Neural progenitor cell (in vitro differentiated cells): ENCODE measurements around the gene MYO1B. TPM values are rescaled to one million over a fixed set of nuclear protein-coding genes. Genes with fewer than 3 reads are reported as not detected.

Experiments
- DNase-seq: peaks from one replicate; pipeline ENCODE4 v3.0.0-alpha.2; 2016; ENCODE audit warnings: low spot score
- H2AFZ ChIP-seq: fragments of 200-600 bp; sonication (generic); replicated peaks from 2 replicates; pipeline ENCODE4 v1.6.1; 2016; ENCODE audit warnings: antibody characterized with exemption
- H3F3A ChIP-seq: fragments of 200-600 bp; sonication (generic); 2 replicates; pipeline ENCODE4 v1.6.1; 2016; ENCODE audit warnings: antibody characterized with exemption, low read depth
- H3K27ac ChIP-seq: fragments of 200-600 bp; sonication (generic); 2 replicates; pipeline ENCODE4 v1.5.1; 2016; ENCODE audit warnings: mild to moderate bottlenecking
- H3K27me3 ChIP-seq: fragments of 200-600 bp; sonication (generic); 2 replicates; pipeline ENCODE4 v1.6.1; 2016; ENCODE audit warnings: mild to moderate bottlenecking, moderate library complexity
- H3K36me3 ChIP-seq: fragments of 200-600 bp; sonication (generic); 2 replicates; pipeline ENCODE4 v1.5.1; 2016
- H3K4me1 ChIP-seq: fragments of 200-600 bp; sonication (generic); 2 replicates; pipeline ENCODE4 v1.6.1; 2016; ENCODE audit warnings: mixed run types
- H3K4me2 ChIP-seq: fragments of 200-600 bp; sonication (generic); 2 replicates; pipeline ENCODE4 v1.6.1; 2016
- H3K4me3 ChIP-seq: fragments of 200-600 bp; sonication (generic); 2 replicates; pipeline ENCODE4 v1.5.1; 2016
- H3K79me2 ChIP-seq: fragments of 200-600 bp; sonication (generic); 2 replicates; pipeline ENCODE4 v1.6.1; 2016; ENCODE audit warnings: low read depth
- H3K9ac ChIP-seq: fragments of 200-600 bp; sonication (generic); 2 replicates; pipeline ENCODE4 v1.6.1; 2016
- H3K9me3 ChIP-seq: fragments of 200-600 bp; sonication (generic); 2 replicates; pipeline ENCODE4 v1.5.1; 2016; ENCODE audit warnings: low read depth
- H4K20me1 ChIP-seq: fragments of 200-600 bp; sonication (generic); 2 replicates; pipeline ENCODE4 v1.6.1; 2016; ENCODE audit warnings: low read depth
- H3K27ac Mint-ChIP-seq: 3 replicates; pipeline ENCODE4 v1.8.0; 2021; ENCODE audit warnings: mixed read lengths
- H3K27me3 Mint-ChIP-seq: 2 replicates; pipeline ENCODE4 v1.8.0; 2022; ENCODE audit warnings: low read depth, mild to moderate bottlenecking, inconsistent platforms, moderate library complexity, mixed read lengths; ENCODE audit not compliant: insufficient read depth
- H3K36me3 Mint-ChIP-seq: 3 replicates; pipeline ENCODE4 v1.8.0; 2021; ENCODE audit warnings: mixed read lengths
- H3K4me1 Mint-ChIP-seq: 3 replicates; pipeline ENCODE4 v1.8.0; 2021; ENCODE audit warnings: mixed read lengths
- H3K4me3 Mint-ChIP-seq: 3 replicates; pipeline ENCODE4 v1.8.0; 2021; ENCODE audit warnings: mild to moderate bottlenecking, moderate library complexity, mixed read lengths
- H3K9me3 Mint-ChIP-seq: 3 replicates; pipeline ENCODE4 v1.8.0; 2020; ENCODE audit warnings: mixed read lengths
- CTCF ChIP-seq: fragments of 200-600 bp; sonication (generic); IDR thresholded peaks from 2 replicates; pipeline ENCODE4 v1.5.1; 2017; ENCODE audit warnings: antibody characterized with exemption, mild to moderate bottlenecking
- EZH2 ChIP-seq: fragments of 200-600 bp; sonication (generic); IDR thresholded peaks from 2 replicates; pipeline ENCODE4 v1.6.1; 2017; ENCODE audit warnings: antibody characterized with exemption, mild to moderate bottlenecking, moderate library complexity
- EZH2phosphoT487 ChIP-seq: fragments of 200-600 bp; sonication (generic); IDR thresholded peaks from 2 replicates; pipeline ENCODE4 v1.6.1; 2017; ENCODE audit warnings: antibody characterized with exemption
- total RNA-seq: library from RNA; depleted of rRNA; stranded (reverse); fragments of >200 nt; gene quantifications from 2 replicates; pipeline ENCODE4 v1.2.3, GENCODE V29; 2015; ENCODE audit warnings: low replicate concordance

MYO1B gene
- total RNA-seq, 1 donor from 2014 or later, result 88.0 TPM

DNA sequence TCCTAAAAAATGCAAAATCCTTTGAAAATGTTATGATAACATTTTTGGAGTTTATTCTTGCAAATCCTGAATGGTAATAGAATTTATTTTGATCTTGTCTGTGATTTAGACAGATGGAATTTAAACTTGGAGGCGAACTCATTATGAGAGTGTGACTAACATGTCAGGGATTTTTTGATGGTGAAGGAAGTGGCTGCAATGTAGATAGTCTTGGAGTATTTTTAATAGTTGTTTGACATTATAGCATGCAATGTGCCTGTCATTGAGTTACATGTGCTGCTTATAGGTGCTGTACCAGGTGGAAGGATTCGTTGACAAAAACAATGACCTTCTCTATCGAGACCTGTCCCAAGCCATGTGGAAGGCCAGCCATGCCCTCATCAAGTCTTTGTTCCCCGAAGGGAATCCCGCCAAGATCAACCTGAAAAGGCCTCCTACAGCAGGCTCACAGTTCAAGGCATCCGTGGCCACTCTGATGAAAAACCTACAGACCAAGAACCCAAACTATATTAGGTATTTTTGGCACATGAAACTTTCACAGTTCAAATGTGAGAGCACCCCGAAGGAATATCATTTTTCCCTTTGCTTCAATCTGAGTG, 141.8 kb downstream of the MYO1B start:
- no peak overlapping the region for H3K4me3 ChIP-seq
- H4K20me1 ChIP-seq, result no peaks in the 10 kb centered on the region
- H3K79me2 ChIP-seq, result no peaks in the 10 kb centered on the region
- Mint-ChIP-seq H3K9me3 (no peaks in the 10 kb centered on the region), H3K4me1 (no peaks in the 10 kb centered on the region), H3K27me3 (no peaks in the 10 kb centered on the region), H3K4me3 (no peak overlapping the region), H3K27ac (no peak overlapping the region), H3K36me3 (peaks cover 34% of the 10 kb centered on the region)
- H3K9ac ChIP-seq, result no peak overlapping the region
- no peak for DNase-seq
- TF ChIP-seq EZH2 (no peak), EZH2phosphoT487 (no peak)
- H3K4me2 ChIP-seq, result no peak overlapping the region
- no peaks in the 10 kb centered on the region for H3K4me1 ChIP-seq
- peaks cover 6% of the 10 kb centered on the region for H3K36me3 ChIP-seq
- H2AFZ ChIP-seq, result no peak overlapping the region
- H3K27me3 ChIP-seq, result no peaks in the 10 kb centered on the region
- no peaks in the 10 kb centered on the region for H3F3A ChIP-seq
- no peak overlapping the region for H3K27ac ChIP-seq
- no peaks in the 10 kb centered on the region for H3K9me3 ChIP-seq

GRCh38 chr2:191389288-191389687, 144.1 kb downstream of the MYO1B start:
- Mint-ChIP-seq H3K4me3 (no peak overlapping the region), H3K9me3 (no peaks in the 10 kb centered on the region), H3K4me1 (no peaks in the 10 kb centered on the region), H3K27ac (no peak overlapping the region), H3K36me3 (peaks cover 46% of the 10 kb centered on the region), H3K27me3 (no peaks in the 10 kb centered on the region)
- H3K4me3 ChIP-seq, result no peak overlapping the region
- H2AFZ ChIP-seq, result no peak overlapping the region
- no peaks in the 10 kb centered on the region for H3K79me2 ChIP-seq
- no peak overlapping the region for H3K4me2 ChIP-seq
- H3K9me3 ChIP-seq, result no peaks in the 10 kb centered on the region
- DNase-seq, result no peak
- no peaks in the 10 kb centered on the region for H3K27me3 ChIP-seq
- H4K20me1 ChIP-seq, result no peaks in the 10 kb centered on the region
- H3K36me3 ChIP-seq, result peaks cover 15% of the 10 kb centered on the region
- TF ChIP-seq EZH2 (no peak), CTCF (no peak), EZH2phosphoT487 (no peak)
- H3F3A ChIP-seq, result no peaks in the 10 kb centered on the region
- H3K4me1 ChIP-seq, result no peaks in the 10 kb centered on the region
- no peak overlapping the region for H3K27ac ChIP-seq
- H3K9ac ChIP-seq, result no peak overlapping the region

DNA sequence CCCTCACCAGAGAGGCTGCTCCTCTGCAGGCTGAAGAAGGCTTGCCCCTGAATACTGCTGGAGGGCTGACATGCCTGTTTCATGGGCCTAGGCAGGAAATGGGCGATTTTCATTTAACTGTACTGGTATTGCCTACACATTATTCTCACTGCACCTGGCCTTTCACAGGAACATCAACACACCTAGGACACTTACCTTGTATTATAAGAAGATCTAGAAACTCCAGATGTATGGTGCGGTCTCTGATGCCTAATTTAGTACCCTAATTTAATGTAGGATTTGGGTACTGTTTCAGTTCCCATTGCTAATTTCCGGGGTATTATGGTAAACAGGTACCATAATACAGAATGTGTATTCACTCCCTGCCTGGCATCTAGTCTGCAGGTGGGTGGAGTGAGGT, 146.0 kb downstream of the MYO1B start:
- no peak overlapping the region for H3K27ac ChIP-seq
- Mint-ChIP-seq H3K36me3 (peaks cover 55% of the 10 kb centered on the region), H3K27me3 (no peaks in the 10 kb centered on the region), H3K27ac (no peak overlapping the region), H3K9me3 (peaks cover 1% of the 10 kb centered on the region), H3K4me3 (no peak overlapping the region), H3K4me1 (no peaks in the 10 kb centered on the region)
- no peaks in the 10 kb centered on the region for H3K9me3 ChIP-seq
- H3K4me1 ChIP-seq, result no peaks in the 10 kb centered on the region
- H3K9ac ChIP-seq, result no peak overlapping the region
- no peak overlapping the region for H2AFZ ChIP-seq
- peaks cover 15% of the 10 kb centered on the region for H3K36me3 ChIP-seq
- H3K4me3 ChIP-seq, result no peak overlapping the region
- H3K4me2 ChIP-seq, result no peak overlapping the region
- H3K79me2 ChIP-seq, result no peaks in the 10 kb centered on the region
- no peaks in the 10 kb centered on the region for H4K20me1 ChIP-seq
- no peaks in the 10 kb centered on the region for H3K27me3 ChIP-seq
- no peak for DNase-seq
- no peak for TF ChIP-seq CTCF
- no peak for TF ChIP-seq EZH2phosphoT487
- no peak for TF ChIP-seq EZH2
- H3F3A ChIP-seq, result no peaks in the 10 kb centered on the region

DNA sequence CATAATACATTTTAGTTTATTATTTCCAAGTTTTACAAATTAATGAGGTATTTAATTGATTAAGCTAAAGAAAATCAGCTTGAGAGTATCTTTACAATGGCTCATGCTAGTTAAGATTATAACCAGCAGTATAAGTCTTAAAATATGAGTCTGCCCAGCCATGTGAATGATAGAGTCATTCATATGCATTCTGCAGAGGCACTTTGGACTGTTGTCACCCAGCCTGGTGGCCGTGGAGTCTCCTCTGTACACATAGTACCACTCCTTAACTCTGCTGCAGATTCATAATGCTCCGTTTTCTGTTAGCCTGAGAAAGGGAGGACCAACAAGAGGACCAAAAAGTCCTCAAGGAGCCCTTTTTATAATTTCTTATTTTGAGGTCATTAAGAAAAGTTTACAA, 148.8 kb downstream of the MYO1B start:
- Histone ChIP-seq H2AFZ (no peak overlapping the region), H3K36me3 (peaks cover 22% of the 10 kb centered on the region), H3K4me1 (peaks cover 7% of the 10 kb centered on the region), H3K4me2 (no peak overlapping the region), H3K4me3 (no peak overlapping the region), H3K9me3 (no peaks in the 10 kb centered on the region), H3K27ac (no peak overlapping the region), H3K27me3 (no peaks in the 10 kb centered on the region), H3K9ac (no peak overlapping the region), H3F3A (peaks cover 6% of the 10 kb centered on the region), H3K79me2 (no peaks in the 10 kb centered on the region), H4K20me1 (no peaks in the 10 kb centered on the region)
- TF ChIP-seq EZH2phosphoT487 (no peak), EZH2 (no peak)
- peaks cover 8% of the 10 kb centered on the region for H3K9me3 Mint-ChIP-seq
- no peaks in the 10 kb centered on the region for H3K4me1 Mint-ChIP-seq
- H3K36me3 Mint-ChIP-seq, result peaks cover 53% of the 10 kb centered on the region
- no peak for DNase-seq
- no peaks in the 10 kb centered on the region for H3K27me3 Mint-ChIP-seq
- no peak overlapping the region for H3K27ac Mint-ChIP-seq
- H3K4me3 Mint-ChIP-seq, result no peak overlapping the region
